NCI-H2227 (cell line): ENCODE results near the gene EMILIN1.
A peak's percentile ranks its signal among the peaks of the same experiment; 100 is the strongest.
"Not testable (repeated sequence)": the region's sequence is repeated elsewhere in the genome, so short reads cannot be mapped to it uniquely, and the experiment has no call there.

ENCODE experiments used
- DNase-seq: peaks from one replicate; lab custom pipeline; 2025; ENCODE audit not compliant: unreplicated experiment; lab: John Stamatoyannopoulos, UW

The EMILIN1 gene

DNA sequence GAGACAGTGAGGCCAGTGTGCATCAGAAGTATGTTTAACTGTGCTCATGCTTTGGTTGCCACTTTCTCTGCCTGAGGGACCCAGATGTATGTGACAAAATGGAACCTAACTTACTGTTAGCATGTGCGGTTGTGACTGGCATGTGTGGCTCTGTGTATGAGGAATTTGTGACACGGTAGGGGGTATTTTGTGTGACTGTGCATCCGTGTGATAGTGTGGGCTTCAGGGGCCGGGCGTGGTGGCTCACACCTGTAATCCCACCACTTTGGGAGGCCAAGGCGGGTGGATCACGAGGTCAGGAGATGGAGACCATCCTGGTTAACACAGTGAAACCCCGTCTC, 40.9 kb downstream of the EMILIN1 start:
- not testable (repeated sequence) for DNase-seq

DNA sequence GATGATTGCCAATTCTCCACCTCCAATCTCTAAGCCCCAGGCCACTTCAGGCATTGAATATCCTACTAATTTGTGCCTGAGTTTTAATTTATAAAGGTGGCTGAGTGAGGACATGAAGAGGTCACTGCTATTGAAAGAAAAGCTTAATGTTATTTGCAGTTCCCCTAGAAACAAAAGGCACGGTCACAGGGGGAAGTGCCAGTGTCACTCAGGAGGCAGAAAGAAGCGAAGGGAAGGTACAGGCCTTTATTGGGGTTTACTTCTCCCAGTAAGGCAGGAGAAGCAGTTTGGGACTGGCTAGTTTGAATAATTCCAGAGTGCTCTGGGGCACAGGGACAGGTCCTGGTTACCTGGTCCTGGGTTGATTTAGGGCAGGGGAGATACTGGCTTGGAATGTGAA, 43.5 kb downstream of the EMILIN1 start:
- DNase-seq: no peak

DNA sequence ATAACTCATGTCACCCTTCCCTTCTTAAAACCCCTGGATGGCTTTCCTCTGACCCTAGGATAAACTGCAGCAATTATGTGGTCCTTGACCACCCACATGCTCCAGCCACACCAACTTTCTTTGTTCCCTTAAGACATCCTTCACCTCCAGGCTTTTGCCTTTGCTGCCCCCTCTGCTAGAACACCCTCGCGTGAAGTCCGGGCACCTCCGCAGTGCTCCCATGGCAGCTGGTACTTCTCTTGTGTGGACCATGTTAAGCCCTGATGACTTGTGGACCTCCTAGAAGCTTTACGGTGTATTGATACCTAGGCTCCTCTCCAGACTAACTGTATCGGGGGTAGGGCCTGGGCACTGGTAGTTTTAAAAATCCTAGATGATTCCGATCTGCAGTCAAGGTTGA, 44.4 kb downstream of the EMILIN1 start:
- DNase-seq: no peak

DNA sequence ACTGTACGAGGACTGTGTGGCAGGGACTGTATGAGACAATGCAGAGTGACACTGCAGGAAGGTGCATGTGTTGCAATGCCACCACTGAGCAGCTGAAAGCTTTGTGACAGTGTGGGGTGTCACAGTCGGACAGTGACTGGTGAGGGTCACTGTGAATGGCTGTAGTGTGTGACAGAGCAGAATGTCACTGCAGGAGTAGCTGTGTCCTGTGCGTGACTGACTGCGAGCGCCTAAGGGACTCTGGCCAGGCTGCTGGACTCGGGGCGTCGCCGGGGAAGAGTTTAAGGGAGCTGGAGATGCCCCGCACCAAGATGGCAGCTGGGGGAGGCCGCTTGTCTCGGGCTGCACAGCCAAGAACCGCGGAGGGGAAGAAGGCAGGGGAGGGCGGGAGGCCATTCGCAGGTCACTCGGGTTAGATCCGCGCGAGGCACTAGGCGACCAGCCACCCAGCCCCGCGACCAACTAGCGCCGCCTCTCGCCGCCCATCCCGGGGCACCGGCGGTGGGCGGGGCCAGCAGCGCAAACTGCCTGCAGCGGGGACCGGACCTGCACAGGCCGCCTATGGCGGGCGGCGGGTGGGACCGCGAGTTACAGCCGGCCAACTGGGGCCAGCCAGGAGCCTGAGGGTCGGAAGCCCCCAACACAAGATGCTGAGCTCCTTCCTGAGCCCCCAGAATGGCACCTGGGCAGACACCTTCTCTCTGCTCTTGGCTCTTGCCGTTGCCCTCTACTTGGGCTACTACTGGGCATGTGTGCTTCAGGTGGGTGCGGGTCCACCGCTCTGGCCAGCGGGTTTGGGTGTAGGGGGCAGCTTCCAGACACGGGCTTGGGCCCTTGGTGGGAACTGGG, 45.1 kb downstream of the EMILIN1 start, which contains the start of gene ABHD1:
Gene ABHD1 (plus strand): TSS at position 514 of the 849 bp plus-strand sequence. CDS start 134 bp downstream, at position 648.
- DNase-seq: peak; percentile 59

DNA sequence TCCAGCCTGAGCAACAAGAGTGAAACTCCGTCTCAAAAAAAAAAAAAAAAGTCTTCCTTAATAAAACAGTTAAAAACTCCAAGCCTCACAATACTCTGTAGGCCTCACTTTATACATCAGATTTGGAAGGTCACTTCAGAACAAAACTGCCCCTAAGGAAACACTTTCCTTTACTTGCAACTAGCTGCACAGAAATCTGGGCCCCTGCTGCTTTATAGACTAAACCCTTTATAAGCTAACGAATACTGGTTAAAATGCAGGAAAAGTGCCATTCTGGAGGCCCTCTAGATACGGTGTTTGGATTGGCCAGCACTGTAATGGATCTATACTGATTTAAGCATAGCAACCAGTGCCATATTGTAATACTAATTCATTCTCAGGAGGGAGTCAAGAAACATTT, 46.7 kb downstream of the EMILIN1 start:
- DNase-seq: no peak

DNA sequence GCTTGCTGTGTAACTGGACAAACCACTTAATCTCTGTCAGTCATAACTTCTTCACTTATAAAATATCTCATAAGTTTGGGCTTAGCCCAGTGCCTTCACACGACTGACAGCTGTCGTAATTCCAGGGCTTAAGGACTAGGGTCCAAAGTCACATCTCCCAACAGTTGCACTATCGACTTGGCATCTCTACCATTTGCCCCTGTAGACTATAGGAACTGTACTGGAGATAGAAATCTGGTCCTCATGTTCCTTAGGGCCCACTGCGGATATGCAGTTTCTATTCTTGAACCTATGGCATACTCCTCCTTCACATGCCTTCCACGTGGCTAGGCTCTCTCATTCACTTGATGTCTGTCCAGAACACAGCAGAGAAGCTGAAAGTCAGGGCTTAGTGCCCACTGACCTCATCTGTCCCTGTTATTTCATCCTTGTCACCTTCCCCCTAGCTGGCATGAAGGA, 47.9 kb downstream of the EMILIN1 start:
- no peak for DNase-seq

DNA sequence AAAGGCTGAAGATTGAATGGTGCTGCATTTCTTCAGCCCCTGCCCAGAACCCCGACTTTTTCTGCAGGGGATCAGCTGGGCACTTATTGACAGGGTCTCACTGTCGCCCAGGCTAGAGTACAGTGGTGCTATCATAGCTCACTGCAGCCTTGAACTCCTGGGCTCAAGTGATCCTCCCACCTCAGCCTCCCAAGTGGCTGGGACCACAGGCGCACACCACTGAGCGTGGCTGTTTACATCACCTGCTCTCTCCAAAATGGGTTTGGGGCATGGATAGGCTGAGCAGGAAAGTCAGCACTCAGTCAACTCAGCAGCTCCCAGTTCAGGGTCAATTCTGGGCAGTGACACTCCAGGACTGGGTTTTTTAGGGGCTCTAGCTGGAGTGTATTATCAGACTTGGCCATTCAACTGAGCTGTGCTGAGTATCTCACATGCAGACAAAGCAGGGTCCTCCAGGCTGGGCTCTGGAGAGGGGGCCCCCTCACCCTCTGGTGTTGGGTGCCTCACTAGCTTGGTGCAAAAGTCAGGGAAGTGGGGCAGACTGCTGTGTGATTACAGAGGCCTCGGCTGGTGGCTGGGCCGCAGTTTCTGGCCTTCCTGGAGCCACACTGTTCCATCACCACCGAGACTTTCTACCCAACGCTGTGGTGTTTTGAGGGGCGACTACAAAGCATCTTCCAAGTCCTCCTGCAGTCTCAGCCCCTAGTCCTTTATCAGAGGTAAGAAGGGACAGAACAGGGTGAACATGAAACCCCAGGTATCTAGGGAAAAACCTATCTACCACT, 49.7 kb downstream of the EMILIN1 start:
- DNase-seq: no peak

DNA sequence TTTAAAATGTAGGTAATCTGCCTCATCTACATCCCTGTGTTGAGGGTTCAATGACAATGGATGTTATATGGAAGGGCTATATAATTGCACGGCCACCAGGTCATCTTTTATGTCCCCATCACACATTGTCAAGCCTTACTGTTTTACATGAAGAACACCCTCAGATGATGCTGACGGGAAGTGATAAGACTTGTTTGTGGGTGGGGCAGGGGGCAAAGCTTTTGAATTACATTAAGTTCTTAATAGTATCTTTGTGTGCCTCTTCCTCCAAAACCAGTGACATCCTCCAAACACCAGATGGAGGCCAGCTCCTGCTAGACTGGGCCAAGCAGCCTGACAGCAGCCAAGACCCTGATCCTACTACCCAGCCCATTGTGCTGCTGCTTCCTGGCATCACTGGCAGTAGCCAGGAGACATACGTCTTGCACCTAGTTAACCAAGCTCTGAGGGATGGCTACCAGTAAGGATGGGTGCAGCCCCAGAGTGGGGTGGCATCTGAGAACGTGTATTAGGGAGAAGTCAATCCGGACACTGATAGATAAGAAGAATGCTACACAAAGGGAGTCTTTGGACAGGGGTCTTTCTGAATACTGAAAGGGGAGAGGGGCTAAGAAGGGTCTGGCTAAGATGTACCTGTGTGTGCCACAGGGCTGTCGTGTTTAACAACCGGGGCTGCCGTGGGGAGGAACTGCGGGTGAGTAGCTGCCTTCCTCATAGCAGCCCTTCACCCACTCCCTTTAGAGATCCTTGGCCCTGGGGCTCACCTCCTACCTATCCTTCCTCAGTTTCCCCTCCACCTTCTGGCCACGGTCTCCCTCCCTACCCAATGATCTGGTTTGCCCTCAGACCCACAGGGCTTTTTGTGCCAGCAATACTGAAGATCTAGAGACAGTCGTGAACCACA, 50.5 kb downstream of the EMILIN1 start:
- DNase-seq: no peak

DNA sequence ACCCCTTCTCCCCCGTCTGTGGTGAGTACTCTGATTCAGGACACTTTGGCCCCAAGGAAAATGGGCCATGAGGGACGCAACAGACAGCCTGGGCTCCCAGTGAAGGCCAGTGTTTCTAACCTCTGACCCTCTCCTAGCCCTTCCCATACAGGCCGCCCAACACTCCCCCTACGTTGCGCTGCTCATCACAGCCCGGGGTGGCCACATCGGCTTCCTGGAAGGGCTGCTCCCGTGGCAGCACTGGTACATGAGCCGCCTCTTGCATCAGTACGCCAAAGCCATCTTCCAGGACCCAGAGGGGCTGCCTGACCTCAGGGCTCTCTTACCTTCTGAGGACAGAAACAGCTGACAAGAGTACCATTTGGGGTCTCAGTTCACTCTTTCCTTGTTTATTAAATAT, 52.0 kb downstream of the EMILIN1 start:
- no peak for DNase-seq

DNA sequence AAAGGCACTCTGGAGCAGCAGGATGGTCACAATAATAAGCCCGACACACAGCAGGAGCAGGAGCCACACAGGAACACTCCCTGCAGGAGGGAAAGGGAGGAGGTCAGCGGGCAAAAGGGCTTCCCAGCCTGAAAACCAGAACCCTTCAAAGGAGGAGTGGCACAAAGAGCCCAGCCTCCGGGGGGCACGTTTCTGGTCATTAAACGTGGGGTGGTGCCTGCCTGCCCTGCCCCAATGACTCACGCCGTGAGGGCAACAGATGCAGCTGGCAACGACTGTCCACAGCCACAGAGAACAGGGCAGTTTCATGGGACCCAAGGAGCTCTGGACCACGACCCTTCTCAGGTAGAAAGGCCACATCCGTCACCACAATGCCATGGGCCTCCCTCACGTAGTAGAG, 53.0 kb downstream of the EMILIN1 start:
- no peak for DNase-seq

DNA sequence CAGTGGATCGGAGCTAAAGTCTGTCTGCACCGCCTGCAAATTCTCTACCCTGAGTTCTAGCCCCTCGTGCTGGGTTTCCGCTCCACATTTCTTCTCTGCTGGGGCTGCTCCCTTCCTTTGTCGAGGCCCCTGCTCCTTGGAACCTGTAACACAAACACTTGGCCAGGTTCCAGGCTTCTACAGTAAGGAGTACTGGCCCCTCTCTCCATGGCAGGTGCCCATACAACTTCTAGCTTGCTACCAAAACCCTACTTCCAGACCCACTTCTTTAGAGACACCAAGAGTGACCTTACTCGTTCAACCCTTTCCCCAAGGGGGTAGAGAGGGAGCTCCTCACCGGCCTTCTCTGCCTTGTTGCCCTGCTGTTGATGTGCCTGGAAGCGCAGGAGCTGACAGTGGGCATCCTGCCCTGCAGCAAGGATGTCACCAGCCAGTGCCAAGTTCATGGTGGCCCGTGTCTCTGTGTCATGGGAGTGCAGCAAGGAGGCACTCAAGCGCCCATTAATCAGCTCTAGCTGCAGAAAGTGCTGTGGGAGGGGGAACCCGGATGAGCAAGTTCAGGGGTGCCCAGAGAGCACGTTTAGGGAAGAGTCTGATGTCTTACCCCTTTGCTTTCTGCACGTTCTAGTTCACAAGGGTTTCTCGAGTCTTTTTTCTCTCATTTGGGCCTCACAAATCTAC, 54.9 kb downstream of the EMILIN1 start:
- no peak for DNase-seq

DNA sequence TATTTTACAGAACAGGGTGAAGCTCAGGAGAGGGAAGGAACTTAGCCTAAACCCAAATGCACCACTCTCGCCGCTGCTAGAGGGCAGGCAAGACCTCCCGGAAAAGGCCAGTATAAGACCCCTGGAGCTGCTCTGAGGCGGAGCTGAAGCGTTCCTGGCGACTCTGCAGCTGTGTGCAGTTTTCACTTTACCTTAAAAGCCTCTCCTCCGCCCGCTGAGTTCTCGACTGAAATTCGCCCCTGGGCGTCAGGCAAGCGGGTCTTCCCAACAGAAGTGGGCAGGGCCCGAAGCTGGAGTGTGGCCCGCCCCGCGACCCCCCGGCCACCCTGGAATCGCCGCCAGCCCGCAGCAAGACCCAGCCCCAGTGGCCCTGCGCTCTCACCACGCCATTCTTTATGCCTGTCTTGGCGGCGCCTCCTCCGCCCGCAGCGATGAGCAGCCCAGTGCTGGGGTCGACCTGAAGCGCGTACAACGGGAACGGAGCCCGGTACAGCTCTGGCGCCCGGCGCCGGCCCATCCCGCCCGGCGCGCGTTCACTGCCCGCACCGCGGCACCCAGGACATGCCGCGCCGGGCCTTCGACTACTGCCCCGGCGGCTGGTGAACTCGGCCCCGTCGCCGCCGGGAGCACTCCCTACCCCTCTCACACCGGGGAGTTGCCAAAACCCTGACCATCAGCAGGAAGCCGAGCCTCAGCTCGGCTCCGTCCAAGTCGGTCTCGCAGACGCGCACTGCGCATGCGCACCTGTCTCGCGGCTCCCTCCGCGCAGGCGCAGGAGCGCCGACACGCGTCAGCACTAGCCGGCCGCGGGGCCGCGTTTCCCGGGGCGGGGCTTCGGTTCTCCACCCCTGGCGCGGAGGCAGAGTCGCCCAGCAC, 55.7 kb downstream of the EMILIN1 start, which contains the start of gene PREB:
Gene PREB (minus strand): TSS at position 732 of the 876 bp plus-strand sequence. CDS start 215 bp downstream, at position 517.
- DNase-seq: peak; percentile 99

DNA sequence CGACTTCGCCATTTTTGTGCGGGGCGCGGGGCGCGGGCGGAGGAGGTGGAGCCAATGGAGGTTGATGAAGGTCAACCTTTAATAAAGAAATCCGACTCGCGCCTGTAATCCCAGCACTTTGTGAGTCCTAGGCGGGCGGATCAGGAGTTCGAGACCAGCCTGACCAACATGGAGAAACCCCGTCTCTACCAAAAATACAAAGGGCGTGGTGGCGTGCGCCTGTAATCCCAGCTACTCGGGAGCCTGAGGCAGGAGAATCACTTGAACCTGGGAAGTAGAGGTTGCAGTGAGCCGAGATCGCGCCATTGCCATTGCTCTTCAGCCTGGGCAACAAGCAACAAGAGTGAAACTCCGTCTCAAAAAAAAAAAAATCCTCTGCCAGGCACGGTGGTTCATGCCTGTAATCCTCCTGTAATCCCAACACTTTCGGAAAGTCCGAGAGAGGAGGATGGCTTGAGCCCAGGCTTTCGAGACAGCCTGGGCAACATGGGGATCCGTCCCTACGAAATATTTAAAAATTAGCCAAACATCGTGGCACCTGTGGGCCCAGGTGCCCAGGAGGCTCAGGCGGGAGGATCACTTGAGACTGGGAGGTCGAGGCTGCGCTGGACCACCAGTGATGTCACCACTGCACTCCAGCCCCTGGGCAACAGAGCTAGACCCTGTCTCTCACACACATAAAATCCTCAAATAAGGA, 56.5 kb downstream of the EMILIN1 start:
- no peak for DNase-seq

DNA sequence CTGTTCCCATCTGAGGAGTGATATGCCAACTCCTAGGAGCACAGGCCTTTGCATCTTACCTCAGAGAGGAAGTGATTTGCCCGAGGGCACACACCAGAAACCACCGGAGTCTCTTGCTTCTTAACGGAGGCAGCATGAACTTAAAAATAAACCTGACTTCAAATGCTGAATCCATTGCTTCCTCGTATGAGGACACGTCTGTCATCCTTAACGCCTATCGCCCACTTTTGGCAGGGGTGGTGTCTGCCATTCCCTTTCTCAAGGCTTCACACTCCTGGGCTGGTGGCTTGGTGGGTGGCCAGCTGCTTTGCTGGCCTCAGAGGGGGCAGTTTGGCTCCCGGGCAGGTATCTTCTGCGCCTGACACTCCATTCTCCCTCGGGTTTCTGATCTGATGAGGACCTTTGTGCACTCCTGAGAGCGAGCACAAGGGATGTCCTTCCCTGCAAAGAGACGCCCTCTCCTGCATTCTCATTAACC, 57.1 kb downstream of the EMILIN1 start:
- no peak for DNase-seq
